ENCODE data around the gene HELB. TPM values are rescaled to one million over a fixed set of nuclear protein-coding genes. Genes with fewer than 3 reads are reported as not detected.

The HELB gene
- total RNA-seq, 1 donor from 2014 or later: 2.5 TPM

GRCh38 chr12:66359300-66359699 is 57.0 kb downstream of the HELB start:
- Mint-ChIP-seq H3K27ac (ENCODE audit: unreplicated experiment) (no peak overlapping the region), H3K9me3 (ENCODE audit: unreplicated experiment) (no peaks in the 10 kb centered on the region), H3K4me1 (ENCODE audit: unreplicated experiment) (no peaks in the 10 kb centered on the region), H3K36me3 (ENCODE audit: unreplicated experiment) (no peaks in the 10 kb centered on the region), H3K4me3 (ENCODE audit: unreplicated experiment) (no peak overlapping the region), H3K27me3 (ENCODE audit: unreplicated experiment) (no peaks in the 10 kb centered on the region)
- no peak for DNase-seq (ENCODE audit: extremely low spot score, unreplicated experiment)
- TF ChIP-seq CTCF (IDR thresholded peaks at IDR 0.05): no peak

GRCh38 chr12:66361703-66362102 is 59.4 kb downstream of the HELB start:
- no peaks in the 10 kb centered on the region for H3K27me3 Mint-ChIP-seq (ENCODE audit: unreplicated experiment)
- H3K4me1 Mint-ChIP-seq (ENCODE audit: unreplicated experiment): no peaks in the 10 kb centered on the region
- H3K27ac Mint-ChIP-seq (ENCODE audit: unreplicated experiment): no peak overlapping the region
- H3K9me3 Mint-ChIP-seq (ENCODE audit: unreplicated experiment): no peaks in the 10 kb centered on the region
- DNase-seq (ENCODE audit: extremely low spot score, unreplicated experiment): no peak
- H3K36me3 Mint-ChIP-seq (ENCODE audit: unreplicated experiment): no peaks in the 10 kb centered on the region
- no peak for TF ChIP-seq CTCF (IDR thresholded peaks at IDR 0.05)
- no peak overlapping the region for H3K4me3 Mint-ChIP-seq (ENCODE audit: unreplicated experiment)

- no peaks in the 10 kb centered on the region for H3K36me3 Mint-ChIP-seq (ENCODE audit: unreplicated experiment)
- no peaks in the 10 kb centered on the region for H3K9me3 Mint-ChIP-seq (ENCODE audit: unreplicated experiment)
- no peak overlapping the region for H3K27ac Mint-ChIP-seq (ENCODE audit: unreplicated experiment)
- no peak overlapping the region for H3K4me3 Mint-ChIP-seq (ENCODE audit: unreplicated experiment)
- DNase-seq (ENCODE audit: extremely low spot score, unreplicated experiment): no peak
- no peaks in the 10 kb centered on the region for H3K27me3 Mint-ChIP-seq (ENCODE audit: unreplicated experiment)
- no peak for TF ChIP-seq CTCF (IDR thresholded peaks at IDR 0.05)
- no peaks in the 10 kb centered on the region for H3K4me1 Mint-ChIP-seq (ENCODE audit: unreplicated experiment)
These were observed 63.6 kb downstream of the HELB start for GRCh38 chr12:66365718-66366490.

GRCh38 chr12:66367015-66367667 is 64.8 kb downstream of the HELB start:
- Mint-ChIP-seq H3K9me3 (ENCODE audit: unreplicated experiment) (no peaks in the 10 kb centered on the region), H3K27ac (ENCODE audit: unreplicated experiment) (no peak overlapping the region), H3K27me3 (ENCODE audit: unreplicated experiment) (no peaks in the 10 kb centered on the region), H3K36me3 (ENCODE audit: unreplicated experiment) (no peaks in the 10 kb centered on the region), H3K4me1 (ENCODE audit: unreplicated experiment) (no peaks in the 10 kb centered on the region), H3K4me3 (ENCODE audit: unreplicated experiment) (no peak overlapping the region)
- TF ChIP-seq CTCF (IDR thresholded peaks at IDR 0.05): no peak
- no peak for DNase-seq (ENCODE audit: extremely low spot score, unreplicated experiment)

GRCh38 chr12:66371982-66372381 is 69.7 kb downstream of the HELB start:
- Mint-ChIP-seq H3K27me3 (ENCODE audit: unreplicated experiment) (no peaks in the 10 kb centered on the region), H3K27ac (ENCODE audit: unreplicated experiment) (no peak overlapping the region), H3K4me1 (ENCODE audit: unreplicated experiment) (peaks cover 14% of the 10 kb centered on the region), H3K36me3 (ENCODE audit: unreplicated experiment) (no peaks in the 10 kb centered on the region), H3K4me3 (ENCODE audit: unreplicated experiment) (no peak overlapping the region), H3K9me3 (ENCODE audit: unreplicated experiment) (no peaks in the 10 kb centered on the region)
- TF ChIP-seq CTCF (IDR thresholded peaks at IDR 0.05): no peak
- DNase-seq (ENCODE audit: extremely low spot score, unreplicated experiment): no peak
